ENCODE results near the gene ANKS1A.

The ANKS1A gene

GRCh38 chr6:34957231-34957783 lies 68.3 kb downstream of the ANKS1A start:
- DNase-seq (ENCODE audit: low read depth) = no peak

GRCh38 chr6:34958734-34959133 lies 69.7 kb downstream of the ANKS1A start:
- no peak for DNase-seq (ENCODE audit: low read depth)

GRCh38 chr6:34959224-34959623 lies 70.2 kb downstream of the ANKS1A start:
- no peak for DNase-seq (ENCODE audit: low read depth)

- DNase-seq (ENCODE audit: low read depth) = no peak
Observed at GRCh38 chr6:34961082-34961481, 72.0 kb downstream of the ANKS1A start.

- DNase-seq (ENCODE audit: low read depth) = no peak
Observed at GRCh38 chr6:34961574-34961973, 72.5 kb downstream of the ANKS1A start.

- no peak for DNase-seq (ENCODE audit: low read depth)
Observed at GRCh38 chr6:34964564-34964963, 75.5 kb downstream of the ANKS1A start.

- no peak for DNase-seq (ENCODE audit: low read depth)
Observed at GRCh38 chr6:34967461-34967860, 78.4 kb downstream of the ANKS1A start.

GRCh38 chr6:34969662-34970265 lies 80.7 kb downstream of the ANKS1A start:
- peak; percentile 37 for DNase-seq (ENCODE audit: low read depth)

- DNase-seq (ENCODE audit: low read depth) = peak; percentile 37
Observed at GRCh38 chr6:34970488-34970887, 81.4 kb downstream of the ANKS1A start.

- no peak for DNase-seq (ENCODE audit: low read depth)
Observed at GRCh38 chr6:34970957-34971356, 81.9 kb downstream of the ANKS1A start.

GRCh38 chr6:34973547-34974248 lies 84.6 kb downstream of the ANKS1A start:
- DNase-seq (ENCODE audit: low read depth) = peak; percentile 37

GRCh38 chr6:34974249-34974642 lies 85.2 kb downstream of the ANKS1A start:
- no peak for DNase-seq (ENCODE audit: low read depth)

- no peak for DNase-seq (ENCODE audit: low read depth)
Observed at GRCh38 chr6:34976239-34976638, 87.2 kb downstream of the ANKS1A start.

GRCh38 chr6:34979218-34979617 lies 90.2 kb downstream of the ANKS1A start:
- DNase-seq (ENCODE audit: low read depth) = no peak

- DNase-seq (ENCODE audit: low read depth) = no peak
Observed at GRCh38 chr6:34979994-34980393, 90.9 kb downstream of the ANKS1A start.

- DNase-seq (ENCODE audit: low read depth) = no peak
Observed at GRCh38 chr6:34981366-34981765, 92.3 kb downstream of the ANKS1A start.

- DNase-seq (ENCODE audit: low read depth) = peak; percentile 27
Observed at GRCh38 chr6:34981951-34982350, 92.9 kb downstream of the ANKS1A start.

- DNase-seq (ENCODE audit: low read depth) = peak; percentile 35
Observed at GRCh38 chr6:34982424-34982852, 93.4 kb downstream of the ANKS1A start.

- DNase-seq (ENCODE audit: low read depth) = no peak
Observed at GRCh38 chr6:34984416-34984815, 95.4 kb downstream of the ANKS1A start.

GRCh38 chr6:34985236-34985635 lies 96.2 kb downstream of the ANKS1A start:
- DNase-seq (ENCODE audit: low read depth) = no peak

GRCh38 chr6:34986845-34987246 lies 97.8 kb downstream of the ANKS1A start:
- peak; percentile 85 for DNase-seq (ENCODE audit: low read depth)

- DNase-seq (ENCODE audit: low read depth) = no peak
Observed at GRCh38 chr6:34987506-34987905, 98.5 kb downstream of the ANKS1A start.

GRCh38 chr6:34990971-34991560 lies 102.0 kb downstream of the ANKS1A start:
- DNase-seq (ENCODE audit: low read depth) = peak; percentile 25
